ENCODE results near the gene KIAA1328.
A peak's percentile ranks its signal among the peaks of the same experiment; 100 is the strongest.
"Not testable (repeated sequence)": the region's sequence is repeated elsewhere in the genome, so short reads cannot be mapped to it uniquely, and the experiment has no call there.

Gene KIAA1328

DNA sequence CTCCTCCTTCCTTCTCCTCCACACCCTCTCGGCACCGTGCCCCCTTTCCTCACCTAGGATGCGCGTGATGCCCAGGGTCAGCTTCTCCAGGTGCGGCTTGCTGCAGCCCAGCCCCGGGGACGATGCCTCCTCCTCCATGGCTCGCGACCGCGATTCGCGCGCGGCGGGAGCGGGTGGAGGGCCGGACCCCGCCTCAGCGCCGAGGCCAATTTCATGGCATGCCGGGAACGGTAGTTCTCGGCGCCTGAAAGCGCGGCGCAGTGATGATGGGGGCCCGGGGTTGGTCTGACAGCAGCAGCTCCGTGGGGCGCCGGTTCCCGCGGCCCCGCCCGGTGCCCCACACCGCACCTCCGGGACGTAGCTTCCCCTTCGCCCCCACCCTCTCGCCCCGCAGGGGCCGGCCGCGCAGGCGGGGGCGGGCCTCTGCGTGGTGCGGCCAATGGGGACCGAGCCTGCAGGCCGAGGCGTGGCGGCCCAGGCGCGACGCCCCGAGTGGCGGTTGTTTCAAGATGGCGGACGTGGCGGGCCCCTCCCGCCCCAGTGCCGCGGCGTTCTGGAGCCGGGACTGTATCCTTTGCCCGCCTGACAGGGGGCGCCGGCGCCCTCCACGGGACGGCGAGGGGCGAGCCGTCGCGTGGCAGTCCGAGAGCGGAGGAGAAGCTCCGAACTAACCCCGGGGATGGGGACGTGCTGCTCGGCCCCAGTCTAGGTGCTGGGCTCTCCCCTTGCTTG is at the start of gene KIAA1328, which contains the start of gene TPGS2:
Gene KIAA1328, plus strand, starts transcription at position 498 of the 732 bp plus-strand sequence. Its CDS starts 12 bp downstream, at position 510.
Gene TPGS2, minus strand, starts transcription at position 373 of the 732 bp plus-strand sequence. Its CDS starts 235 bp downstream, at position 138.
- no peak for FAIRE-seq

DNA sequence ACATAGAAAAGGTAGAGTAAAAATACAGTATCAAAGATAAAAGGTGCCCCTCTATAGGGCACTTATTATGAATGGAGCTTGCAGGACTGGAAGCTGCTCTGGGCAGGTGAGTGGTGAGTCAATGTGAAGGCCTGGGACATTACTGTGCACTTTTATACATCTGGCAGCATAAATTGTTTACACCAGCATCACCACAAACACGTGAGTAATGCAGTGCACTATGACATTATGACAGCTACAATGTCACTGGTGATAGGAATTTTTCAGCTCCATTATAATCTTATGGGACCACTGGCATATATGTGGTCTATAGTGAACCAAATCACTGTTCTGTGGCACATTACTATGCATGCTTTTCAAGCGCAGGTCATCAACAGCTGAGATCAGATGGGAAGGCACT is 48.2 kb upstream of the KIAA1328 start:
- no peak for FAIRE-seq

DNA sequence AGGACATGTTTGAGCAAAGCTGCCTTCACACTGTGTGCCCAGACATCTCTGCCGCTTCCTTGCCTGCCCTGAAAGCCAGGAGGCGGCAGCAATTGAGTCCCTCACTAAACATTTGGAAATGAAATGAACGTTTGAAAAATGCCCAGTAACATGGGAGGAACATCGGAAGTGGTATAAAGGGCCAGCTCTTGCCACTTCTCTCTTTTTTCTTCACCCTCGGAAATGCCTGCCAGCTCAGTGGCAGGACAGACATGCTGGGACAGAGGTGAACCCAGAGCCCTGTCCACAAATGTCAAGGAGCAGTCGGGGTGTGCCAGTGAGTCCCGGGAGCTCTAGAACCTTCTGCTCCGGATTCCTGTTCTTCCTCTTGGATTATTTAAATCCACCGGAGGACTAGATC is 46.2 kb upstream of the KIAA1328 start:
- FAIRE-seq = no peak

DNA sequence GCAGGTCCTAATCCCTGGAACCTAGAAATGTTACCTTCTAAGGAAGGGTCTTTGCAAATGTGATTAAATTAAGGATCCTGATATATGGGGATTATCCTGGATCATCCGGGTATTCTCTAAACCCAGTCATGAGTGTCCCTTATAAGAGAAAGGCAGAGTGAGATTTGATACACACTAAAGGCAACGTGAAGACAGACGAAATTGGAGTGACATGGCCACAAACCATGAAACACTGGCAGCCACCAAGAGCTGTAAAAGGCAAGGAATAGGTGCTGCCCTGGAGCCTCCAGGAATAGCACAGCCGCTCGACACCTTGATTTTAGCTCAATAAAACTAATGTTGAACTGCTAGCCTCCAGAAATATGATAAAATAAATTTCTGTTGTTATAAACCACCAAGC is 45.1 kb upstream of the KIAA1328 start:
- FAIRE-seq = no peak

DNA sequence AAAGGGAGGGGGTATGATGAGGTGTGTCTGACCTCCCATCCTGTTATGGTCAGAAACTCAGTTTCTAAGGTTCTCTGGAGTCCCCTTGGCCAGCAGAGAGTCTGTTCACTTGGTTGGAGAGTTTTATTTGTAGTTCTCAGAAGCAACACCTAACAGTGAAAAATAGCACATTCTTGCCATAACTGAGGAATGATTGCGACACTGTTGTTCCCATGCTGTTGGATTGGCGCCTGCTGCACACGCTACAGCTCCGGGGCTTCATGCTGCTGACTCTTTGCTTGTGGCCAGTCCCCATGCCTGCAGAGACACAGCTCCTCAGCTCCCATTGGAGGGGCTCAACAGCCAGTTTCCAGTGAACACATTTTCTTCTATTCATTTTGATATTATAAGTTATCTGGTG is 42.2 kb upstream of the KIAA1328 start:
- FAIRE-seq = no peak

DNA sequence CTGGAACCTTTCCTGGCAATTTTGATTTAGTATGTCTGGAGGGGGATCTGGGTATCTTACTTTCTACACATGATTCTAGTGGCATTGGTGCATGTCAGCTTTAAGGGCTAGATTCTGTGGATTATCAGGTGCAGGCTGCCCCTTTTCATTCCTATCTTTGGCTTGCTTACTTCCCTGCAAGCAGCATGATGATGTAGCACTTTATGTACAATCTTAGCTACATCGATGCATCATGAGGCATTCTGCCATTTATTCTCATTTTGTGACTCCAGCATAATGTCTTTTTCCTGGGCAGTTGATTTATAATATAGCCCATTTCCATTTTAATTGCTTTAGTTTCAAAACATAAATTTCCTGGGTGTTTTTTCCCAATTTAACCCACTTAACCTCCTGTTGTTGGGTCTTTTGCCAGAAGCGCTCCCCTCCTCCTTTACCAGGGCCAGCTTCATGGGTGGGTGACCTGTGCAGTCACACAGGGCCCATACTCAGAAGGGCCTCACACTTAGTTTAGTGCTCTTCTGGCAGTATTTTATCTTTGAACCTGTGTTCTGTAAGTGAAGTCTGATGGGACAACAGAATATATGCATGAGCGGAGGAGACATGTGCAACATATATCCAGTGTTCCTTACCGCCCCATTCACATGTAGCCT is 36.2 kb upstream of the KIAA1328 start:
- FAIRE-seq = no peak

DNA sequence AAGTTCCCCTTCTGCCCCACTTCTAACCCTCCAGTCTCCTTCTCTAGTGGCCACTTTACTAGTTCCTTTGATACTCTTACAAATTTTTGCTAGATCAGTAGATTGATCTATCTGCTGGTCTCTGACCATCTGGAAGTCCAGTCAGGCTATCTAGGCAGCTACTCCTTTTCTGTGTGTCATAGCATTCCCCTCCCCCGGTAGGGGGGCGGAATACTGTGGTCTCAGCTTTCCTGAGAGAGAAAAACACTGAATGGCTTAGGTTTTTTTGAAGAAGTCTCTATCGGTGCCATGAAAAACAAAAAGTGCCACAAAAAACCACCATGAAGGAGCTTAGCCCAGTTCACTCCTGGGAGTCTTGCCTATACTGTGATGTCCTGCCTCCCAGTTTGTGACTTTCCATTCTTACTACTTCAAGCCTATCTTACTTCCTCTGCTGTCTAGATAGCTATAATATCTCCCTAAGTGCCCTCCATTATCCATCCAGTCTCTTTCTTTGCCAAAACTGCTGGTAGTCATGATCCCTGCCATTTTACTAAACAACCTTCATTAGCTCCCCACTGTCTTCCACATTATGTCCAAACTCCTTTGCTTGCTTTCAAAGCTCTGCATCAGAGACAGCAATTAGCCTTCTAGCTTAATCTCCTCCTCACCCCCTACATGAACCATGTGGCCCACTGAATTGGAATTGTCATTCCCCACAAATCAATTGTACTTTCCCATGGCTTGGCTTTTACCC is 30.0 kb upstream of the KIAA1328 start:
- FAIRE-seq = no peak

DNA sequence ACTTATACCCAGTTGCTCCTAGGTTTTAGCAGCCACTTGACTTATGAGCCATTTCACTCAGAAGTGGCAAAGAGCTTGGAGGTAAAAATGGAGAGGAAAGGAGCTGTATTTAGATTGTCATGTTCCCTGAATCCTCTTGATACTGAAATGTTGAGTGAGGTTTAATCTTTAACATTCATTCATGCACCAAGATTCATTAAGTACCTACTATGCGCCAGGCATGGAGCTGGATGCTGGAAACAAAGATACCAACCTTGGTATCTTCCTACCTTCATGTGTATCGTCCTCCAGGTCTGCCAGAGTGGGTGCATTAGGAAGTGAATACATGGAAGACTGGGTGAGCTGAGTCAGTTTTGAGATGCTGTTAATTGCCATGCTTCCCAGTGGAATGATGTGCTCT is 23.8 kb upstream of the KIAA1328 start:
- no peak for FAIRE-seq

DNA sequence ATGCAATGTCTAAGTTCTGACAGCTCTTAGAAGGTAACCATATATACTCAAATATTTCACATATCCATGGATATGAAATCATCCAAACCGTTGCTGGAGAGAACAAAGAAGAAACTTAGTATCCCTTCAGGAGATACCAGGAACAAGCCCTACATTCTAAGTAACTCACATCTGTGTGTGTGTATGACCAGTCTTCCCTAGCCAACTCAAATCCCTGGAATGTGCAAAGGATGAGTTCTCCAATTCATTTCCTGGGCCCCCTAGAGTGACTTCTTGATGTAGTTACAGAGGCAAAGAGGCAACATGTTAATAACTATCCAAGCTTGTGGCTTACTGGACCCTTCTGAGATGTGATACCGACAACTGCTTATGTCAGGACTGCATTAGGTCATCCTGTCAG is 20.2 kb upstream of the KIAA1328 start:
- FAIRE-seq = no peak

DNA sequence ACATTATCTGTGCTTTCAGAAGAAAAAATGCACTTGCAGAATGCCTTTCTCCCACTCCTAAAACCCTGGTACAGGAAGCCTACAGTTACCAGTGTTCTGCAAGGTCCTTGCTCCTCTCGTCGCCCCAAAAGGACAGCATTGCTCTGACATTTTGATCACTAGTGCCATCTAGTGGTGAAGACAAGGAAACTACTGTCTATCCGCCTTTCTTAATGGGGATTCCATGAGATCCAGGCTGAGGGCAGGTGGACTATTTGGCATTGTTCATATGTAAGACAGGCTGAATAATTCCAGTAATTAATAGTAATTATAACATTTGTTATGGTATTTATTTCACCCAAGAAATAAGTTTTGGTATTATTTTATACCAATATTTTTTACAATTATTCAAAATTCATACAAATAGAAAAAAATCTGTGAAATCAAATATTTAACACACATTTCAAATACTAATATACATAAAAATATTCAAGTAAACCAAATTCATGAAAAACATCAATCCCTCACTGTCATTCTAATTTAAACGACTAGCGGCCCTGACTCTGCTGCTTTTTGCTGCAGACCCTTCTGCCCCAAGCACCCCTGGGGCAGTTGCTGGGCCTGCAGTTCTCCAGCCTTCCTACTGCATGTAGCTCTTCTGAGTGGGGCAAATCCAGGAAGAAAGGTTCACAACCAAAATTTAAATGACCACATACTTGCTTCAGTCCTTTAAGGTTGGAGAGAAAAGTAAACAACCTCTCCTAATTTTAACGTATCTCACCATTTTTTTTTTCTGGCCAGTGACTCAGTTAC is 19.1 kb upstream of the KIAA1328 start:
- peak; percentile 73 for FAIRE-seq

DNA sequence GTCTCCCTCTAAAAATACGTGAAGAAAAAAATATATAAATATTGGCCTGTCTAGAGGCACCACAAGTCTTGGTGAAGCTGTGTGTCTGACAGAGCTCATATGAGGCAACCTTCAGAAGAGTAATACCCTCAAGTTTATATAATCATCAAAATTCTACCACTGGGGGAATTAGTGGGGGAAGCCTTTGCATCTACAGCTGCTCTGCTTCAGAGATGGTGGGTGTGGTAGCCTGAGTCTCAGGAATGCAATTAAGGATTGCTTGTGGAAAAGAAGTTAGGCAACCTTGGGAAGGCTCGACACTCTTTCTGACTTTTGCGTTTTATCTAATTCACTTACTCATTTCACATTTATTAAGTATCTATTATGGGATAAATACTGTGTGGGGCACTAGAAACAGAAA is 17.5 kb upstream of the KIAA1328 start:
- FAIRE-seq = no peak

DNA sequence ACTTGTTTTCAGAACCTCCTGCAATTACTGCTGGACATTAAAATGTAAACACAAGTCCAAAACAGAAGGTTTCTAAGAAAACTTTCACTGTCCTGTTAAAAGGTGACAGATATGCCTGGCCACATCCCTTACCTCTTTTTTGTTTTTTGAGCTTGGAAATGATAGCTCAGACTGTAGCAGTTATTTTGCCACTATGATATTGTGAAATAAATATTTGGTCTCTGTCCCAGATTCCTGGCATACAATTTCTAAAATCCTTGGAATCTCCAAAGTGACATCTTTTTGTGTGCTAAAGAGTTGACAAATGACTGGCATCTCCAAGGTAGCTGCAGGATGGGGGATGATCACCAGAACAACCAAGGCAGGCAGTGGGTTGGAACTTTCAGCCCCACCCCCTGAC is 17.0 kb upstream of the KIAA1328 start:
- no peak for FAIRE-seq

DNA sequence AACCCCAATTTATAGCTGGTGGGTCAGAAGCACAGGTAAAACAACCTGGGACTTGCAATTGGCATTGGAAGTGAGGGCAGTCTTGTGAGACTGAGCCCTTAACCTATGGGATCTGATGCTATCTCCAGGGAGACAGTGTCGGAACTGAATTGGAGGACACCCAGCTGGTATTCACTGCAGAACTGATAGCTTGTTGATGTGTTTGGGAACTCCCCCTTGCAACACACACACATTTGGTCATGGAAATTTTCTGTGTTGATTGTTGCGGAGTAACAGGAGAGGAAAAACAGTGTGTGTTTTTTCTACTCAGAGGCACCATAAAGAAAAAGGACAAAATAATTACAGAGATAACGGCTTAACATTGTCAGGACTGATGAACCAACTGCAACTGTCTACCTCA is 16.2 kb upstream of the KIAA1328 start:
- no peak for FAIRE-seq

DNA sequence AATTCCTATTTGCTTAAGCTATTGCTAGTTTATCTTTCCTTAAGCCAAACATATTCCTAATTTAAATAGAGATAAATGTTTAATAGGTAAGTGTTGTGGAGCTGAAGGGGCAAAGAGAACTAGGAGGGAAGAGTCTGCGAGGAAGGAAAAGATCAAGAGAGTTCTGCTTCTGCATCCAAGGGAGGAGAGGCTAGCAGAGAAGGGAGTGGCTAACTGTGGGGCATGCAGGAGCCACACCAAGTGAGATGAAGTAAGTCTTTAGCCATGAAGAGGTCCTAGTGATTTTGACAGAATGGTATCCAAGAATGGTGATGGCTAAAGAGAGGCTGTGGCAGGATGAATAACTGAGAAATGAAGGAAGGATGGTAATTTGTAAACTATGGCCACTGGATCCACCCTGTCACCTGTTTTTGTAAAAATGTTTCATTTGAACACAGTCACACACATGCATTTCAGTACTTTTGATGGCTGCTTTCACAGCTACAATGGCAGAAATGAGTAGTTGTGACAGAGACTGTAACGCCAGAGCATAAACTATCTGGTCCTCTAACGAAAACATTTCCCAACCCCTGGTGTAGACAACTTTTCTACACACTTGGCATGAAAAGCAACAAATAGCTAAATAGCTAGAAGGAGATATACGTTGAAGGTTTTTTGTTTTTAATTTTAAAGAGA is 15.7 kb upstream of the KIAA1328 start:
- FAIRE-seq = no peak

DNA sequence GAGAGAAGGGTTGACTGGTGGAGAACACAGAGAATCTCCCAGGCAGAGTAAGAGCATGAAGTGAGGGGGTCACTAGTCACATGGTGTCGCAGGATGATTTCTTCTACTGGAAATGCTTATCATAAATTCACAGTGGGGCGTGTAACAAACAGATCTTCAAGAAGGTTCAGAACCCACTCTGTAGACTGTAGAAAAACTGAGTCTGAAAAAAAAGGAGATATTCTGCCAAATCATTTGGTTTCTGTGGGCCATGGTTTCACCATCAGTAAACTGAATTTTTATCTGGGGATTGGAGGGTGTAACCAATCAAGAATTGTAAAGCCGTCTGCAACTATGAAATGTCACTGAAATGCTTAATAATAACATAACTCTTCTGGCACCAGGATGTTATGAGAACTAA is 15.1 kb upstream of the KIAA1328 start:
- FAIRE-seq = no peak

DNA sequence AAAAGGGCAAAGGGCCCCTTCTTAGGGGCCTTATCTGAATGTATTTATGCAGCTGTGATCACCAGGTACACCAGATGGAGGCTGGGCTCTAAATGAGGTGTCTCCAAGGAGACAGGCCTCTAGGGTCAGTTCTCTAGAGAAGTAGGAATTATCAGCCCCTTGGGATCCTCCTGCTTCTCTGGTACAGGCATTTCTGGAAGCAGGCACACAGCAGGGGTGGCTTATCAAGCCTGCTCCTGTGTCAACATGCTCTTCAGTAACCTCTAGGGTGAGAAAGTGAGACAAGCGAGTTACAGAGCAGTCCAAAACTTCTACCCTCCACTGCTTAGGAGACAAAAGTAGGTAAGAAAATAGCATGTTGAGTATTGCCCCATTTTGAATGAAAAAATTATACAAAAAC is 13.9 kb upstream of the KIAA1328 start:
- no peak for FAIRE-seq

DNA sequence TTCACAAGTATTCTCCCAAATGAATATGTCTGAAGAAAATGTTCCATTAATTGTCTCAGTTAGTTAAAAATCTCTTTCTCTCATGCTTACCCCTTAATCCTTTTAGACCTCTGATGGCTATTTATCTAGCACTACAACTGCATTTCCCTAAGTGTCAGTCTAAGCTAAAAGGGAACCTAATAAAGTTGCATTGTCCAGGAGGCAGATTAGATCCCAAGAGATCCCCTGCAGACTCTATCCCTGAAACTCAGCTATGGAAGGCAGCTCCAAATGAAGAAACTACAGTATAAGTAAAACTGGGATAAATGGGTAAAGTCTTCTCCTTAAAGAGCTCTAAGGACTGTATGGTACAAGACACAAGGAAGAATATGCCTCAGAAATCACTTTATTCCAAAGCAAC is 12.8 kb upstream of the KIAA1328 start:
- not testable (repeated sequence) for FAIRE-seq

DNA sequence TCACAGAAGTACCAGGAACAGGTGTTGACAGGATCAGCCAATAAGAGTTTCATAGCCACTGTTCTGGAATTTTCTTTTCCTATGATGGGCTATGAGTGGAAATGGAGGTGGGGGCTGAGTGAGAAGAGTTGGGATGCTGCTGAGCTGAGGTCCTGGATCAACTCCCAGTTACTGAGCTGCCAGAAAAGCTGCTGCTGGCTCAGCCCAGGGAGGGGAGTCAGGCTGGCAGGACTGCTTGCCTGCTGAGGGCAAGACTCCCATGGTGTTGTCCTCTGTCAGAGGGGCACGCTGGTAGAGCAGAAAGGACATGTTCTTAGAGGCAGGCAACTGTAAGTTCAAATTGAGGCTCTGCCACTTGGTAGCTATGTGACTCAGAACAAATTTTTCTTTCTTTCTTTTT is 11.9 kb upstream of the KIAA1328 start:
- no peak for FAIRE-seq

DNA sequence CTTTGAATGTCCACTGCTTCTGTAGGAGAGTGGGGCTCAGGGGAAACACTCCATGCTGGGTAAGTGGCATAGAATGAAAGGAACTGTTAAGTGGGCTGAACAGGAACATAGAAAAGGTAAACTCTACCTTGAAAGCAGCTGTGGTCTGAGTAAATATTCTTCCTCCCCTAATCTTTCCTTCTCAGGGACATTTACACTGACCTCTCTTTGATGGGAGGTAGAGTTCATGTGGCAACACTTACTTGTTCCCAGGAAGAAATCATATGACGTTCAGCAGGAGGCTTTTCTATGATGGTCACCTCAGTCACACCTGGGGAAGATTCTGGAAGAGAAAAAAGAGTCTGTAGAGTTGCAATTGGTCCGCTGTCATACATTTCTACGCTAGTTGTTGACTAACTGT is 10.3 kb upstream of the KIAA1328 start:
- no peak for FAIRE-seq

DNA sequence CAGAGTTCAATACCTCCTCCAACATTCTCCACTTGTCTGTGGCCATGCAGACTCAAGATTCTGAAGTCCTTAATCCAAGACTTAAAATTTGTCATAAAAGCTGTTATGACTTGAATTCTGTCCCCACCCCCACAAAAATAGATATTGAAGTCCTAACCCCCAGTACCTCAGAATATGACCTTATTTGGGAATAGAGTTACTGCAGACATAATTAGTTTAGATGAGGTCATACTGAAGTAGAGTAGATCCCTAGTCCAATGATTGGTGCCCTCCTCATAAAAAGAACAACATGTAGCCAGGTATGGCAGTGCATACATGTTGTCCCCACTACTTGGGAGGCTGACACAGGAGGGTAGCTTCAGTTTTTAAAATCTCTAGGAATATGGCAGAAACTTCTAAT is 9.3 kb upstream of the KIAA1328 start:
- no peak for FAIRE-seq

DNA sequence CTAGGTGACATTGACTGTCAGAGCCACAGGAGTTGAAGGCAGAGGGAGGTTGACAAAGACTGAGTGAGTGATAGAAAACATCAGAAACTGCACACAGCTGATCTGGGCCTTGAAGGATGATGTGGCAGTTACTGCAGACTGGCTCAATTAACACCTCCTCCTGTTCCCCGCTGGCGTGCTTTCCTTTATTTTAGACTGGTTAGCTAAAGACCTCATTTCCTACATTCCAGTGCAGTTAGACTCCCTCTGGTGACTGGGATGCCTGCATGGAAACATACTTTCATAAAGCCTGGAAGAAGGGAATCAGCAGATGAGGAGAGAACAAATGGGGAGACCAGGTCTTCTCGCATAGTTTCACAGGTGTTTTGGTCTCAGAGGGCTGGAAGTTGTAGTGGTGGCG is 7.2 kb upstream of the KIAA1328 start:
- no peak for FAIRE-seq

DNA sequence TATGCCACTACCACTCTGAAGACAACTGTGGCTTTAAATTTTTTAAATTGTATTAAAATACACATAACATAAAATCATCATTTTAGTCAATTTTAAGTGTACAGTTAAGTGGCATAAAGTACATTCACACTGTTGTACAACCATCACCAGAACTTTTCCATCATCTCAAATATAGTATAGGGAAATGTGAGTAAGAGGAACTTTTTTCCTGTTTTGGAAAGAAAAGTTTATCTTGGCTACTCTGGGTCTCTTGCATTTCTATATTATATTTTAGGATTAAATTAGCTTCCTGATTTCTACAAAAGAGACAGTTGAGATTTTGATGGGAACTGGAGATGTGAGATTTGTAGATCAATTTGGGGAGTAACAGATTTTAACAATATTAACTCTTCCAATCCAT is 3.4 kb upstream of the KIAA1328 start:
- FAIRE-seq = no peak

DNA sequence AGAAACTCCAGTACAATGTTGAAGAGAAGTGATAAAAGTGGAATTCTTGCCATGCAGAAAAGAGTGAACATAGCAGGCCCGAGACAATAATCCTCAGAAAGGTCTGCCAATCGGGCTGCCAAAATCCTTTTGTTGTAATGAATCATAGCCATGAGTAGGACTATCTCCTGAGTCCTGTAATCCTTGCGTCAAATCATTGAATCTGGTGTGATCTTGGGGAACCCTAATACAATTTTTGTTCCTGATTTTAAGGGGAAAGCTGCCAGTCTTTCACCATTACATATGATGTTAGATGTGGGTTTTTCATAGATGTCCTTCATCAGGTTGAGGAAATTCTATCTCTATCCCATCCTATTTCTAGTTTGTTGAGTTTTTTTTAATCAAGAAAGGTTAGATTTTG is 2.4 kb upstream of the KIAA1328 start:
- no peak for FAIRE-seq
